HepG2 (cell line): ENCODE measurements around the gene HELZ2. TPM values are rescaled to one million over a fixed set of nuclear protein-coding genes. Genes with fewer than 3 reads are reported as not detected.

Experiments
- CENPT ChIP-seq: sonication (generic); formaldehyde crosslinking; IDR thresholded peaks from 2 replicates; pipeline ENCODE4 v1.8.0; 2022; ENCODE audit warnings: low read depth, mild to moderate bottlenecking, moderate library complexity, missing genetic modification reagents
- FOXA3 ChIP-seq: IDR thresholded peaks from 2 replicates; pipeline ENCODE4 v1.6.1; 2016; ENCODE audit warnings: missing genetic modification reagents, missing compliant biosample characterization
- IKZF1 ChIP-seq: fragments of 450-650 bp; IDR thresholded peaks from 2 replicates; pipeline ENCODE4 v1.7.1; 2016
- KLF12 ChIP-seq: sonication (generic); formaldehyde crosslinking; IDR thresholded peaks from 2 replicates; pipeline ENCODE4 v1.4.0; 2020; ENCODE audit warnings: missing genetic modification reagents, borderline replicate concordance
- LCORL ChIP-seq, 2 experiments: fragments of 450-650 bp in 1 of 2; sonication (generic) in 1 of 2; formaldehyde crosslinking in 1 of 2; IDR thresholded peaks; 2 replicates each; pipeline versions ENCODE4 v1.5.0 to v1.6.1; 2017 to 2020; ENCODE audit warnings: antibody characterized with exemption in 1 of 2, missing genetic modification reagents in 1 of 2
- MTA1 ChIP-seq: sonication (generic); formaldehyde crosslinking; IDR thresholded peaks from 2 replicates; pipeline ENCODE4 v1.4.0; 2020; ENCODE audit warnings: missing genetic modification reagents, mild to moderate bottlenecking, borderline replicate concordance
- MYNN ChIP-seq: sonication (generic); formaldehyde crosslinking; IDR thresholded peaks from 2 replicates; pipeline ENCODE4 v1.4.0; 2020; ENCODE audit warnings: mild to moderate bottlenecking, low read depth, missing genetic modification reagents
- NCOA1 ChIP-seq: sonication (generic); formaldehyde crosslinking; IDR thresholded peaks from 2 replicates; pipeline ENCODE4 v1.9.0; 2021; ENCODE audit warnings: missing genetic modification reagents
- PHB2 ChIP-seq: fragments of 450-650 bp; IDR thresholded peaks from 2 replicates; pipeline ENCODE4 v1.6.1; 2018; ENCODE audit not compliant: partially characterized antibody
- SRY ChIP-seq: sonication (generic); formaldehyde crosslinking; IDR thresholded peaks from 2 replicates; pipeline ENCODE4 v1.8.0; 2022; ENCODE audit warnings: mild to moderate bottlenecking, missing genetic modification reagents
- ZNF329 ChIP-seq: sonication (generic); formaldehyde crosslinking; IDR thresholded peaks from 2 replicates; pipeline ENCODE4 v1.9.0; 2021; ENCODE audit warnings: low read depth, mild to moderate bottlenecking, missing genetic modification reagents
- ZNF589 ChIP-seq: sonication (generic); formaldehyde crosslinking; conservative IDR thresholded peaks from 2 replicates; pipeline ENCODE4 v1.8.0; 2022; ENCODE audit warnings: mild to moderate bottlenecking, moderate library complexity, missing genetic modification reagents
- ZNF614 ChIP-seq: IDR thresholded peaks from 2 replicates; pipeline ENCODE4 v1.6.1; 2018; ENCODE audit warnings: missing biosample characterization, missing genetic modification reagents, inconsistent platforms, borderline replicate concordance
- ZNF670 ChIP-seq: sonication (generic); formaldehyde crosslinking; IDR thresholded peaks from 2 replicates; pipeline ENCODE4 v1.8.0; 2022; ENCODE audit warnings: mild to moderate bottlenecking, missing genetic modification reagents, borderline replicate concordance
- ZNF790 ChIP-seq: sonication (generic); formaldehyde crosslinking; IDR thresholded peaks from 2 replicates; pipeline ENCODE4 v1.8.0; 2022; ENCODE audit warnings: missing genetic modification reagents, mild to moderate bottlenecking, borderline replicate concordance
- polyA plus RNA-seq, 8 experiments: library from polyadenylated mRNA; depleted of rRNA in 3 of 8; stranded (reverse) in 7 of 8; unstranded in 1 of 8; fragments of >200 nt; fragmentation: Illumina TruSeq in 4 of 8; extraction: Trizol in 4 of 8; gene quantifications; 2 replicates each; pipeline versions ENCODE4 v1.2.1 to v1.2.3, GENCODE V29; 2011 to 2016; ENCODE audit warnings: low read depth in 4 of 8, missing spikeins in 1 of 8, mixed read lengths in 1 of 8; ENCODE audit not compliant: insufficient read depth in 1 of 8
- total RNA-seq, 5 experiments: library from RNA; depleted of rRNA; stranded (reverse); fragments of >200 nt; fragmentation: Illumina TruSeq; extraction: Trizol; gene quantifications; 2 replicates each; pipeline ENCODE4 v1.2.3, GENCODE V29; 2016; ENCODE audit warnings: low read depth in 1 of 5
- TF ChIP-seq, protein P1 (sequence below): sonication (generic); formaldehyde crosslinking; IDR thresholded peaks from 2 replicates; pipeline ENCODE4 v1.4.0; 2020; ENCODE audit warnings: mild to moderate bottlenecking, missing genetic modification reagents
- TF ChIP-seq, protein P2 (sequence below): sonication (generic); formaldehyde crosslinking; IDR thresholded peaks from 2 replicates; pipeline ENCODE4 v1.8.1; 2023; ENCODE audit warnings: mild to moderate bottlenecking, inconsistent platforms, moderate library complexity, missing genetic modification reagents, borderline replicate concordance
- TF ChIP-seq, protein P3 (sequence below): fragments of 450-650 bp; IDR thresholded peaks from 2 replicates; pipeline ENCODE4 v1.6.1; 2016

The HELZ2 gene
- total and polyA plus RNA-seq, 2 of the 13 experiments (the other 11 are each of a cell fraction or from before 2014, with no cell fraction given) = 9.6 to 10.1 TPM

DNA sequence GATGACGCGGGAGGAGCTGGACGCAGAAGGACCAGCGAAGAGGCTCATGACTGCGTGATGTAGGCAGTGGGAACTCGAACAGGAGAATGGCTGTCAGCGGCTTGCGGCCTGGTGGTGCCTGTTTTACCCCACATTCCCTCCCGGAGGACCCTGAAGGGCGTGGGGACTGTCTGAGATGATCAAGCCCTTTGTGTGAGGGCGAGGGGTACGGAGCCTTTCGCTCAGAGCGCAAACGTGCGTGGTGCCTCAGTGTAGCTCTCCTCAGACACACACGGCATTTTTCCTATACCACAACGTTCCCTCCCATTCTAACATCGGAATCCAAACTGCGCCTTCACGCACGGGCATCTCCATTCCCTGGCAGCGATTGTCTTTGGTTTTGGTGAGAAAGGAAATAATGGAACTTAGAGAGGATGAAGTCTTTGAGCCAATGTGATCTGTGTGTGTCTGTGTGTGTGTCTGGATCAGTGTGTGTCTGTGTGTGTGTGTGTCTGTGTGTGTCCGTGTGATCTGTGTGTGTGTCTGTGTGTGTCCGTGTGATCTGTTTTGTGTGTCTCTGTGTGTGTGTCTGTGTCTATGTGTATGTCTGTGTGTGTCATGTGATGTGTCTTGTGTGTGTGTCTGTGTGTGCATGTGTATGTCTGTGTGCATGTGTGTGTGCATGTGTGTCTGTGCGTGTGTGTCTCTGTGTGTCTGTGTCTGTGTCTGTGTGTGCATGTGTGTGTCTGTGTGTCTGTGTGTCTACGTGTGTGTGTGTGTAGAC is 42.2 kb downstream of the HELZ2 start (continued):
- TF ChIP-seq, protein P1, sequence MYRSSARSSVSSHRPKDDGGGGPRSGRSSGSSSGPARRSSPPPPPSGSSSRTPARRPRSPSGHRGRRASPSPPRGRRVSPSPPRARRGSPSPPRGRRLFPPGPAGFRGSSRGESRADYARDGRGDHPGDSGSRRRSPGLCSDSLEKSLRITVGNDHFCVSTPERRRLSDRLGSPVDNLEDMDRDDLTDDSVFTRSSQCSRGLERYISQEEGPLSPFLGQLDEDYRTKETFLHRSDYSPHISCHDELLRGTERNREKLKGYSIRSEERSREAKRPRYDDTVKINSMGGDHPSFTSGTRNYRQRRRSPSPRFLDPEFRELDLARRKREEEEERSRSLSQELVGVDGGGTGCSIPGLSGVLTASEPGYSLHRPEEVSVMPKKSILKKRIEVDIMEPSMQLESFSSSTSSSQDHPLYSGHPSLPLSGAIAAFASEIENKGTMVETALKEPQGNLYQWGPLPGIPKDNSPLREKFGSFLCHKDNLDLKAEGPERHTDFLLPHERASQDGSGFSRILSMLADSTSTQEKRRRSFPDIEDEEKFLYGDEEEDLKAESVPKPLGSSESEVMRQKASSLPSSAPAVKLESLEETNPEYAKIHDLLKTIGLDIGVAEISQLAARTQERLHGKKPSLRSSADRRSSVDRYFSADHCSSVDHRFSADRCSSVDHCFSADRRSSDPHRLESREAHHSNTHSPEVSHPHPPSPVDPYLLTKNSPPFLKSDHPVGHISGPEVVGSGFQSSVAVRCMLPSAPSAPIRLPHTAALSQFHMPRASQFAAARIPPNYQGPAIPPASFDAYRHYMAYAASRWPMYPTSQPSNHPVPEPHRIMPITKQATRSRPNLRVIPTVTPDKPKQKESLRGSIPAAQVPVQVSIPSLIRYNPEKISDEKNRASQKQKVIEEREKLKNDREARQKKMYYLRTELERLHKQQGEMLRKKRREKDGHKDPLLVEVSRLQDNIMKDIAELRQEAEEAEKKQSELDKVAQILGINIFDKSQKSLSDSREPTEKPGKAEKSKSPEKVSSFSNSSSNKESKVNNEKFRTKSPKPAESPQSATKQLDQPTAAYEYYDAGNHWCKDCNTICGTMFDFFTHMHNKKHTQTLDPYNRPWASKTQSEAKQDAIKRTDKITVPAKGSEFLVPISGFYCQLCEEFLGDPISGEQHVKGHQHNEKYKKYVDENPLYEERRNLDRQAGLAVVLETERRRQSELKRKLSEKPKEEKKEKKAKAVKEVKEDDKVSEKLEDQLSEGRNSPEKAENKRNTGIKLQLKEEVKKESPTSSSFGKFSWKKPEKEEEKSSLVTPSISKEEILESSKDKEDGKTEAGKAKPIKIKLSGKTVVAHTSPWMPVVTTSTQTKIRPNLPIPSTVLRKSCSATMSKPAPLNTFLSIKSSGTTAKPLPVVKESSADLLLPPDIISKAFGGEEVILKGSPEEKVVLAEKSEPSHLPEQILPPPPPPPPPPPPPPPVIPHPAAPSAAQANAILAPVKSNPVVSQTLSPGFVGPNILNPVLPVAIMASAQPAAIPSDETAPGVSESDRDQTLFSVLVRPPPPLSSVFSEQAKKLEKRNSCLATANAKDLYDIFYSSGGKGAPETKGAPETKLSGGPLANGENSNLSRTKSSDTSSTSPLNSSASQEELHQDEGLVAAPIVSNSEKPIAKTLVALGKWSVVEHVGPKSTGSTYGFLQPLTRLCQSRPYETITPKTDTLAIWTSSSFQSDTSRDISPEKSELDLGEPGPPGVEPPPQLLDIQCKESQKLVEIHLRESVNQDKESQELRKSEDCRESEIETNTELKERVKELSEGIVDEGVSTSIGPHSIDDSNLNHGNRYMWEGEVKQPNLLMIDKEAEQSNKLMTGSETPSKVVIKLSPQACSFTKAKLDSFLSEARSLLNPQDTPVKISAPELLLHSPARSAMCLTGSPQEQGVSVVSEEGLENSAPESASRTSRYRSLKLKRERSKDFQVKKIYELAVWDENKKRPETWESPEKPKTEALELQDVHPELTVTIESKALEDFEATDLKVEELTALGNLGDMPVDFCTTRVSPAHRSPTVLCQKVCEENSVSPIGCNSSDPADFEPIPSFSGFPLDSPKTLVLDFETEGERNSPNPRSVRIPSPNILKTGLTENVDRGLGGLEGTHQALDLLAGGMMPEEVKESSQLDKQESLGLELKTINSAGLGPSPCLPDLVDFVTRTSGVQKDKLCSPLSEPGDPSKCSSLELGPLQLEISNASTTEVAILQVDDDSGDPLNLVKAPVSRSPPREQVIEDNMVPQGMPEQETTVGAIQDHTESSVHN = 0 out of 2 replicates have a peak, but pooled peaks have one; percentile 38
- TF ChIP-seq, protein P2, sequence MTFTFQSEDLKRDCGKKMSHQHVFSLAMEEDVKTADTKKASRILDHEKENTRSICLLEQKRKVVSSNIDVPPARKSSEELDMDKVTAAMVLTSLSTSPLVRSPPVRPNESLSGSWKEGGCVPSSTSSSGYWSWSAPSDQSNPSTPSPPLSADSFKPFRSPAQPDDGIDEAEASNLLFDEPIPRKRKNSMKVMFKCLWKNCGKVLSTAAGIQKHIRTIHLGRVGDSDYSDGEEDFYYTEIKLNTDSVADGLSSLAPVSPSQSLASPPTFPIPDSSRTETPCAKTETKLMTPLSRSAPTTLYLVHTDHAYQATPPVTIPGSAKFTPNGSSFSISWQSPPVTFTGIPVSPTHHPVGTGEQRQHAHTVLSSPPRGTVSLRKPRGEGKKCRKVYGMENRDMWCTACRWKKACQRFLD (CRISPR knock-in tag) = no peak
- TF ChIP-seq LCORL (IDR thresholded peaks at IDR 0.05) = peak; percentile 13; the same call in 1 of the 2 replicates
- no peak for TF ChIP-seq LCORL (CRISPR knock-in tag; IDR thresholded peaks at IDR 0.05)
- TF ChIP-seq ZNF614 = no peak
- TF ChIP-seq ZNF589 (CRISPR knock-in tag) = no peak
- TF ChIP-seq MYNN (CRISPR knock-in tag) = no peak
- no peak for TF ChIP-seq ZNF329
- TF ChIP-seq SRY = no peak
- no peak for TF ChIP-seq FOXA3 (CRISPR knock-in tag)
- no peak for TF ChIP-seq MTA1 (CRISPR knock-in tag)
- TF ChIP-seq ZNF790 (CRISPR knock-in tag) = no peak
- TF ChIP-seq PHB2 = no peak
- no peak for TF ChIP-seq KLF12 (CRISPR knock-in tag)
- peak; percentile 98; the same call in 1 of the 2 replicates for TF ChIP-seq IKZF1
- TF ChIP-seq NCOA1 (CRISPR knock-in tag) = no peak
- no peak for TF ChIP-seq ZNF670 (CRISPR knock-in tag)
- TF ChIP-seq CENPT (CRISPR knock-in tag) = no peak
- TF ChIP-seq, protein P3, sequence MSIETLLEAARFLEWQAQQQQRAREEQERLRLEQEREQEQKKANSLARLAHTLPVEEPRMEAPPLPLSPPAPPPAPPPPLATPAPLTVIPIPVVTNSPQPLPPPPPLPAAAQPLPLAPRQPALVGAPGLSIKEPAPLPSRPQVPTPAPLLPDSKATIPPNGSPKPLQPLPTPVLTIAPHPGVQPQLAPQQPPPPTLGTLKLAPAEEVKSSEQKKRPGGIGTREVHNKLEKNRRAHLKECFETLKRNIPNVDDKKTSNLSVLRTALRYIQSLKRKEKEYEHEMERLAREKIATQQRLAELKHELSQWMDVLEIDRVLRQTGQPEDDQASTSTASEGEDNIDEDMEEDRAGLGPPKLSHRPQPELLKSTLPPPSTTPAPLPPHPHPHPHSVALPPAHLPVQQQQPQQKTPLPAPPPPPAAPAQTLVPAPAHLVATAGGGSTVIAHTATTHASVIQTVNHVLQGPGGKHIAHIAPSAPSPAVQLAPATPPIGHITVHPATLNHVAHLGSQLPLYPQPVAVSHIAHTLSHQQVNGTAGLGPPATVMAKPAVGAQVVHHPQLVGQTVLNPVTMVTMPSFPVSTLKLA = peak; percentile 83
